GM18873 (cell line): ENCODE results near the gene KATNB1.
A peak's percentile ranks its signal among the peaks of the same experiment; 100 is the strongest.

Experiments
- ATAC-seq: cut with Tn5 transposase; IDR thresholded peaks from one replicate; pipeline ENCODE4 v1.9.1; 2021; ENCODE audit warnings: mild to moderate bottlenecking, moderate library complexity, moderate number of reproducible peaks; ENCODE audit not compliant: unreplicated experiment, low FRiP score

Gene KATNB1

GRCh38 chr16:57754354-57755060, 18.9 kb downstream of the KATNB1 start:
- ATAC-seq = no peak

- ATAC-seq = no peak
Measured at GRCh38 chr16:57755061-57755684, 19.6 kb downstream of the KATNB1 start.

DNA sequence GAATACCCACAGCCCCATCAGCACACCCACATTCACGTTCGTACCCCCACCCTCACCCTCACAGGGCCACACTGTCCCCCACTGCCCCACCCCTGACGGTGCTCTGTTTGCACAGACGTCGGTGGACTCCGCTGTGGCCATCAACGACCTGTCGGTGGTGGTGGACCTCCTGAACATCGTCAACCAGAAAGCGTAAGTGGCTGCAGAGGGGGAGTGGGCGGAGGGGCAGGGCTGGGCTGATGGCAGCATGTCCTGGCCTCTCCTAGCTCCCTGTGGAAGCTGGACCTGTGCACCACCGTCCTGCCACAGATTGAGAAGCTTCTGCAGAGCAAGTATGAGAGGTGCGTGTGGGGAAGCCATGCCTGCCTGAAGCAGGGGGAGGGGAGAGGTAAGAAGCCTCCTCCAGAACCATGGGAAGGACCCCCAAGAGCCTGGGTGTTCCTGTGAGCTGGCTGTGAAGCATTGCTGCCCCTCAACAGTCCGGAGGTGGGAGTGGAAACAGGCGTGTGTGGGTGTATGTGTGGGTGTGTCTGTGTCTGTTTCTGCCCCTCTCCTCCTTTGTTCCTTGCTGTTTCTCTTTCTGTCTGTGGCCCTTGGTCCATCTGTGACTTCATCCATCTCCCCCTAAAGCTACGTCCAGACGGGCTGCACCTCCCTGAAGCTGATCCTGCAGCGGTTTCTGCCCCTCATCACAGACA, 20.3 kb downstream of the KATNB1 start:
- no peak for ATAC-seq

DNA sequence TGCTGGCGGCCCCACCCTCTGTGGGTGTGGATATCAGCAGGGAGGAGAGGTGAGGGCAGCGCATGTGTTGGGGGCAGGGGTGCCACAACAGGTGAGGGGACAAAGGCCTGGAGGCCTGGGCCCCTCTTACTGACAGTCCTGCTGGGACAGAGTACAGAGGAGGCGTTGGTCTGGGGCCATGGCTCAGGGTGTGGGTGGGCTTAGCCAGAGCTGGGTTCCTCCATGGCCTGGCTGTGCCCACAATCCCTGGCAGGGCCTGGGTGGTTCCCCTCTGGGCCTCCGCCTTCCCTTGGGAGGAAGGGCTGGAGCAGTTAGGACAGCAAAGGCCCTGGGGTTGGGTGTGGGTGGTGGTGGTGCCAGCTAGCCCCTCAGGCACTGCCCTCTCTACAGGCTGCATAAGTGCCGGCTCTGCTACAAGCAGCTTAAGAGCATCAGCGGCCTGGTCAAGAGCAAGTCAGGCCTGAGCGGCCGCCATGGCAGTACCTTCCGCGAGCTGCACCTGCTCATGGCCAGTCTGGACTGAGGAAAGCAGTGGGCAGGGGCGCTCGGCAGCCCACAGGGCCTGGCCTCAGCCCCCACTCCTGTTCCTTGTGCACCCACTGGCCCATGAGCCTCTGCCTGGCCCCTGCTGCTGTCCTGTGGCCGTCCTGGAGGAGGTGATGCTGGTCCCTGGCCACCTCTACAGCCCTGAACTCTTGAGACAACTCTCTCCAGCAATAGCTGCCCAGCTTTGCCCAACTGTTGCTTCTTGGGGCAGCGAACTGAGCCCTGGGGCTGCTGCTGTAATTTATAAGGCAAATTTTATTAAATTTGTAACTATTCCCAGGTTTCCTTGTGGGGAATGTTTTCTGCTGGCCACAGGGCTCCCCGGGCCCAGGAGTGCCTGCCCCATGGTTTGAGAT, 21.1 kb downstream of the KATNB1 start:
- no peak for ATAC-seq

DNA sequence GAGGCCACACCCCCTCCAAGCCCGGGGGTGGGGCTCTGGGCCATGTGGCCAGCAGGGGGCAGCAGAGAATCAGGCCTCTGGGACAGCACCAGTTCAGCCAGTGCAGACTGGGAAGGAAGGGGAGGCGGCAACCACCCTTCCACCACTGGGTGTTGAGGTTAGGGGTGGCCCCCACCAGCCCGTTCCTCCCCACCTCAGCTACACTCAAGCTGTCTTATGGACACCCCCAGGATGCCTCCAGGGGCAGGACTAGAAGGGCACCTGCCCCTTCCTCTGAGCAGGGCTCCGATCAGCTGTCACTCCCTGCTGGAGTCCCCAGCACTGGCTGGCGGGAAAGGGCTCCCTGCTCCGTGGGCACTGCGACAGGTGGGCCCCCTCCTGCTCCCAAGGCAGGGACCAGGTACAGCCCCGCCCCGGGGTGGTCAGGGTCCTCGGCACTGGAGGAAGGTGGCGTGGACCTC, 21.8 kb downstream of the KATNB1 start:
- ATAC-seq = peak; percentile 70

- ATAC-seq = no peak
Measured at GRCh38 chr16:57757883-57758282, 22.3 kb downstream of the KATNB1 start.

DNA sequence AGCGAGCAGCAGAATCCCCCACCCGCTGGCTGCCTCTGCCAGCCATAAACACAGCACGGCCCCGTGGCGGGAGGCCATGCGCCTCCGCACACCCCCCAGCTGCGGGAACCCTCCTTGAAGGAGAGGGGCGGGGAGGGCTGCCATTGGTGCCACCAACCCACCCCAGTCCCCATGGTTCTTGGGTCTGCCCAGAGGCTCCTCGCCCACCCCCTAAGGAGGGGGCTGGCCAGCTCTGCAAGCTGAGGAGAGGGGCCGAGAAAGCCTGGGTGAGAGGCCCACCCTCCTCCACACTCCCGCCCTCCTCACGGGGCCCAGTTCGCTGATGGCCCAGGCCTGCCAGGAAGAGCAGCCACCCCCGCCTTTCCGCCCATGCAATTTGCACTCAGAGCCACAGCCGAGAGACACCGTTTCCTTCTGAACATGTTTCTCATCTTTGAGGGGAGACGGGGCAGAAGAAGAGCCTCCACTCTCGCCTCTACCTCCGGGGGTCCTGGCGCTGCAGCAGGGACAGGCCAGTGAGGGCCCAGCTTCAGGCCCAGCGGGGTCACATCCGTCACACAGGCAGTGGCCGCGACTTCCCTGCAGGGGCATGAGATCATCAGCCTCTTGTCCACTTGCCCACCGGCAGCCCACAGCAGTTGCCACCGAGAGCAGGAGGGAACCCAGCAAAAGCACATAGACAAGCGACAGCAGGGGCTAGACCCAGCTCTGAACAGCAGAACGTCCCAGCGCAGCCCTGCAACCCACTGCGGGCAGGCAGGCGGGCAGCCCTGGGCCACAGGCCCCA, 23.0 kb downstream of the KATNB1 start:
- no peak for ATAC-seq

DNA sequence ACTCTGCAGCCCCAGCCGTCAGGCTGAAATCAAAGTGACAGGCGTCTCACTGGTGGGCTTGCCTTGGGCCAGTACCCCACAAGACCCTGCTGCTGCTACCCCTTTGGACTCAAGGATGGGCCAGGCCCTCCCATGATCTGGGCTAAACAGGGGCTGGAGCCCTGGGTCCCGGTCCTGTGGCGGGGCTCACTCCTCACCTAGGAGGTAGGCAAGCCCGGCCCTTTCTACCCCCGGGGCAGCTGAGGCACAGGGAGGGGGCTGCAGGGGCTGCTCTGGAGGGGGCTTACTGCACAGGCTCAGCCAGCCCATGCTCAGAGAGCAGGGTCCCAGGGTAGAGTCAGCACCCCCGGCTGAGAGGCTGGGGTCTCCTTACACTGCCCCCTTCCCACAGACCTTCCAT, 23.6 kb downstream of the KATNB1 start:
- no peak for ATAC-seq

DNA sequence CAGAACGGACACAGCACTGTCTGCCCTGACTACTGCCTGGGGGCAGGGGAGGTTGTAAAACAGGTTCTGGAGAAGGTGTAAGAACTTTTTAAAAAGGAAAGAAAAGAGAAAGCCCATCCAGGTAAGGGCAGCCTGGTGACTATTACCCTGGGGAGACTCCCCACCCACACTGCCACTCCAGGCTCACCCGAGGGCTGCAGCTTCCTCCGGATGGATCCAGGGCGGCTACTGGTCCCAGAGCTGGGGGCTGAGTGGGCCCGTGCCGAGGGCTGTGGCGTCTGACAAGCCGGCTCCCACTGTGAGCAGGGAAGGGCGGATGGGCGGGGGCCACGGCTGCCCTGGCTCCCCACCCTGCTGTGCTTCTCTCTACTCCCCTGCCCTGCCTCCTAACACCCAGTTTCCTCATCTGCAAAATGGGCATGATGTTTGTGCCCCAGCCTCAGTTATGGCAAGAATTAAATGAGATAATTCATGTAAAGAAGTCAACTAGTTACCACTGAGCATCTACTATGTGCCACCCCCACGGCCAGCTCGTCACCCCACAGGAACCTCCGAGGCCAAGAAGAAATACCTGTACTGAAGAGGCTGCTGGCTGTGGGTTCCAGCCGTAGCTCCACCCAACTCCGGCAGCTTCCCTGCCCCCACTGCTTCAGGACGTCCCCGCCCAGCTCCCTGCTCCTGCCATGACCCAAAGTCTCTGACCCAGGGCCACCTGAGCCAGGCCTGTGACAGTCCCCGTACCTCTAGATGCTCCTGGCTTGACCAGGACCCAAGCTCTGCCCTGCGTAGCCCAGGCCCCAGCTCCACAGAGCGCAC, 24.2 kb downstream of the KATNB1 start:
- no peak for ATAC-seq

GRCh38 chr16:57760357-57761160, 25.0 kb downstream of the KATNB1 start:
- ATAC-seq = no peak

GRCh38 chr16:57761301-57761700, 25.7 kb downstream of the KATNB1 start:
- ATAC-seq = no peak

DNA sequence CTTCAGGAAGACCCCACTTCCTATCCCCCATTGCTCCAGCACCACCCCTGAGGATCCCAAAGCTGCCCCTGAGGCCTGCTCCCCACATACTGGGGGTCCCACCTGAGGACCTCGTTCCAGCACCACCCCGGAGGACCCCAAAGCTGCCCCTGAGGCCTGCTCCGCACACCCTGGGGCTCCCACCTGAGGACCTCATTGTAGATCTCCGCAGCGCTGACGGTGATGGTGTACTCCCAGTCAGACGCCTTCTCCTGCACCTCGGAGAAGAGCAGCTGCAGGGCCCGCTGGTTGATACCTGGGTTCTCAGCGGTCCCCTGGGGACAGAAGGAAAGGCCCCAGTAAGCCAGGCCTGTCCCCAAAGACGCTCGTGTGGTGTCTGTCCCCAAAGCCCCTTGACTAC, 26.4 kb downstream of the KATNB1 start:
- ATAC-seq = no peak

DNA sequence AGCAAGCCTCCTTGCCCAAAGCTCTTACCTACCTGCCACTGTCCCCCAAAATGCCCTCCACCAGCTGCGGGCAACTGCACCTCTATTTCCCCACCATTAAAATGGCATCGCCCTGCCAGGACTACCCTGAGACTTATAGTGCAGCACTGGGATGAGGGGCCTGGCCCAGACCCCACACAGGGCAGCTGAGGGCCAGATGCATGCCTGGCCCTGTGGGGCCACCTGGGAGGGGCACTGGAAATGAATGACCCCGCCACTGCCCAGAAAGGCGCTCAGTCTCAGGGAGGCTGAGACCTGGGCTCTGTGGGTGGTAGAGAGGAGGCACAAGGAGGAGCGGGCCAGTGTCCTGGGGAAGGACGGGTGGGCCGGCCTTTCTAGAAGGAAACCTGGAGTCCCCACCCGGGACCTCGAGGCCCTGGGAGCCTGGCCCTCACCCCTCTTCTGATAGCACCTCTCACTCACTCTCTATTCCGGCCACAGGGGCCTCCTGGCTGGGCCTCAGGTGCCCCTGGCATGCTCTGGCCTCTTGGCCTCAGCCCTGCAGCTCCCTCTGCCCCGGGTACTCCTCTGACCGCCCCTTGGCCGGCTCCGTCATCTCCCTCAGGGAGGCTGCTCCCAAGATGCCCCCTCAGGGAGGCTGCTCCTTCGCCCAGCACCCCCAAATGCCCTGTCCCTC, 26.9 kb downstream of the KATNB1 start:
- ATAC-seq = no peak

GRCh38 chr16:57763285-57764005, 27.9 kb downstream of the KATNB1 start:
- no peak for ATAC-seq

DNA sequence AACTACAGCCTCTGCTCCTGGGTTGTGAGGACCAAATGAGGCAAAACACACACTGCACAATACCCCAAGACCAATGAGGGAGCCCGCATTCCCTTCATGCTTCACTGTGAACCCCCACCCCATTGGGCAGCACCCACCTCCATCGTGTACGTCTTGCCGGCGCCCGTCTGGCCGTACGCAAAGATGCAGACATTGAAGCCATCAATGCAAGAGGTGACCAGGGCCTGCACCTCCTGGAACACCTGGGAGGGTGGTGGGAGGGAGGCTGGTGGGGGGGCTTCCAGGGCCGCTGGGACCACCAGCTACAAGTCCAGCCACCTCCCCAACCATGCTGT, 28.4 kb downstream of the KATNB1 start:
- ATAC-seq = no peak

DNA sequence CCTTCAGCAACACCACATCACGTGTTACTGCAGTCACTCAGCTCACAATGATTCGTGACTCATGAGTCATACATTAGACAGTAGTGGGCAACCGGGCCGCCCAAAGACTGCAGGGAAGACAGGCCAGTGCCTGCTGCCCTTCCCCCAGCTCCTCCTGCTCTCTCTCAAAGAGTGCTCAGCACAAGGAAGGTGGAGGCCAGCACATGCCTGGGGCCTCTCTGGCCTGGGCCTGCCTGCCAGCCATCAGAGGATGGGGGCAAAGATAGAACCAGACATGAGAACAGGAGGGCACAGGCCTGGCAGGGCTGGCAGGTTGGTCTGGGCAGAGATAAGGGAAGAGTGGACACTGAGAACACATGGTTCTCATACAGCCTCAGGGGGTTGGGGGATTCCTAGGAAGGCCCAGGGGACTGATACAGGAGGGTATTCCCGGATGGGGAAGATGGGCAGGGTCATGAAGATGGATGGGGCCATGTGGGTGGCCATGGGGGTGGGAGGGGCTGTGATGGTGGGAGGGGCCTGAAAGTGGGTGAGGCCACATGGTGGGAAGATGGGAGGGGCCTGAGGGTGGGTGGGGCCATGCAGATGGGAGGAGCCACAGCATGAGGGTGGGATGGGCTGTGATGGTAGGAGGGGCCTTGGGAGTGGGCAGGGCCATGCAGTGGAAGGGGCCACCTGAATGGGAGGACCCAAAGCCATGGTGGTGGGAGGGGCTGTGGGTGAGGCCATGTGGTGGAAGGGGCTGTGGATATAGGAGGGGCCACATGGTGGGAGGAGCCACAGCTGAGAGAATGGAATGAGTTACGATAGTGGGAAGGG, 29.0 kb downstream of the KATNB1 start:
- ATAC-seq = no peak
